GM21825 (cell line): ENCODE measurements around the gene SYTL5.

Experiments used
- ATAC-seq: cut with Tn5 transposase; IDR thresholded peaks from one replicate; pipeline ENCODE4 v1.9.1; 2021; ENCODE audit warnings: mild to moderate bottlenecking, moderate library complexity; ENCODE audit not compliant: unreplicated experiment

SYTL5 gene

GRCh38 chrX:38087594-38087993 is 81.2 kb downstream of the SYTL5 start:
- no peak for ATAC-seq

DNA sequence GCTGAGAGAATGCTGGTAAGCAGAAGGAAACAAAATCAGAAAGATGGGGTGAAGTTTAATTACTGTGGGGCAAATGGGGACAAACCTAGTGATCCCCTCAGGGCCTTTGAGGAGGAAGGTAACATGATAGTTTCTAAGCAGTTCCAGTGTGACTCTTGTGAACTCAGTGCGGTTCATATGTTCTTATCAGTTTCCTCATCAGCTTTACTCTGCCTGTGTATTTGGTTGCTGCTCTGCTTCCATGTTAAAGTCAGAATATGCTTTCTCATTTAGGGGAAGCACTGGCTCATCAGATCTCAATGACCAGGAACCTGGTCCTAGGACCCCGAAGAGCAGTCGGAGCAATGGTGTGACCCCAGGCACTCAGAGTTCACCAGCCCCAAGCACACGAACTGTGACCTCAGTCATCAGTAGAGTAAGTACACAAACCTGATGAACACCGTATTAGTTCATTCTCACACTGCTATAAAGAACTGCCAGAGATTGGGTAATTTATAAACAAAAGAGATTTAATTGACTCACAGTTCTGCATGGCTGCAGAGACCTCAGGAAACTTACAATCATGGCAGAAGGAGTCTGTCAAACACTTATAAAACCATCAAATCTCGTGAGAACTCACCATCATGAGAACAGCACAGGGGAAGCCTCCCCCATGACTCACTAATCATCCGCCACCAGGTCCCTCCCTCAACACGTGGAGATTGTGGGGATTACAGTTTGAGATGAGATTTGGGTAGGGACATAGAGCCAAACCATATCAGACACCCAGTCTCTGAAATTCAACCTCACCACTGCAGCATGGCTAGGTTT is 83.0 kb downstream of the SYTL5 start:
- ATAC-seq = no peak

DNA sequence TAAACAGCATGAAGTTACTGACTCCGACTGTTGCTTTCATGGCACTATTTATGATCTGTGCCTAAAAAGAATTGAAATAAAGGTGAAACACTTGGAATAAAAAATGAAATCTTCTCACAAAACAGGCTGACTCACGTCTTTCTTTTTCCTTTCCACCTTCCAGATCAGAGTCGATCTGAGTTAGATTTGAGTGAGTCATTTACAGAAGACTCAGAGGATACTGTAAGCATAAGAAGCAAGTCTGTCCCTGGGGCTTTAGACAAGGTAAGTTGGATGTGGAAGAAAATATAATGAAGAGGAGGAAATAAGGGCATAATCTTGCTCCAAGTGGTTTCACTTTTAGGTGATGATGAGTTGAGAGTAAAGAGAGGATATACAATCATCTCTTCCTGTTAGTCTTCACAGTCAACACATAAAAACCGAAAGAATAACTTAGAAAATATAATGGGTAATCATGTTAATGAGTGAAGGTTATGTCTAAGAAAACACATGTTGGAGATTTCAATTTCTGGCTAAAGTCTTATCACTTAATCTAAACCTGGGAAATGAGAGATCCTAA is 89.7 kb downstream of the SYTL5 start:
- no peak for ATAC-seq

- ATAC-seq = no peak
Observed at GRCh38 chrX:38099688-38100087, 93.3 kb downstream of the SYTL5 start.

- no peak for ATAC-seq
Observed at GRCh38 chrX:38102240-38102639, 95.9 kb downstream of the SYTL5 start.

DNA sequence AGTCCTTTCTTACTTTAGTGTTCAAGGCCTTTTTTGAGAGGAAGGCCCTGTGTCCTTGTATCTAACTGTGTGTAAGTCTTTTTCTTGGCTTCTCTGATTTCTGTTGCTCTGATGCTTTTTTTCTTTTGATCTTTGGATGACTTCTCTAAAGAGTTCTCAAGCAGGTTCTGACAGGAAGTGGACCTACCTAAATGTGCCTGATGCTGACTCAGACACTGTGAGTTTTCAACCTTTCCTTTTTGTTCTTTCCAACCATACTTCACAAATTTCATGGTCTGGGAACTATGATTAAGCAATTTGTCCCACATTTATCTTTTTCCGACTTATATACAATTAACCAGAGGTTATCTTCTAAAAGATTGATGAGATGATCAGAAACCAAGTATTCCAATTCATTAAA is 96.5 kb downstream of the SYTL5 start:
- ATAC-seq = no peak

GRCh38 chrX:38103857-38104812 is 97.8 kb downstream of the SYTL5 start:
- ATAC-seq = peak; percentile 85

DNA sequence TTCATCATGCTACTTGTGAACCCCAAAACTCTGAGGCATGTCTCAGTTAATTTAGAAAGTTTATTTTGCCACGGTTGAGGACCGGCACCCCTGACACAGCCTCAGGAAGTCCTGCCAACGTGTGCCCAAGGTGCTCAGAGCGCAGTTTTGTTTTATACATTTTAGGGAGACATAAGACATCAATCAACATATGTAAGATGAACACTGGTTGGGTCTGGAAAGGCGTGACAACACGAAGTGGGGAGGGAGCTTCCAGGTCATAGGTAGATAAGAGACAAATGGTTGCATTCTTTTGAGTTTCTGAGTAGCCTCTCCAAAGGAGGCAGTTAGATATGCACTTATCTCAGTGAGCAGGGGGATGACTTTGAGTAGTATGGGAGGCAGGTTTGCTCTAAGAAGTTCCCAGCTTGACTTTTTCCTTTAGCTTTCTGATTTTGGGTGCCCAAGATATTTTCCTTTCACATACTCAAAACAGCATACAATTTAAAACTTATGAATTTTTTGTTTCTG is 98.9 kb downstream of the SYTL5 start:
- ATAC-seq = no peak

- ATAC-seq = no peak
Observed at GRCh38 chrX:38106991-38107655, 100.8 kb downstream of the SYTL5 start.

GRCh38 chrX:38108364-38108763 is 102.0 kb downstream of the SYTL5 start:
- ATAC-seq = no peak

- no peak for ATAC-seq
Observed at GRCh38 chrX:38109042-38109898, 102.9 kb downstream of the SYTL5 start.

DNA sequence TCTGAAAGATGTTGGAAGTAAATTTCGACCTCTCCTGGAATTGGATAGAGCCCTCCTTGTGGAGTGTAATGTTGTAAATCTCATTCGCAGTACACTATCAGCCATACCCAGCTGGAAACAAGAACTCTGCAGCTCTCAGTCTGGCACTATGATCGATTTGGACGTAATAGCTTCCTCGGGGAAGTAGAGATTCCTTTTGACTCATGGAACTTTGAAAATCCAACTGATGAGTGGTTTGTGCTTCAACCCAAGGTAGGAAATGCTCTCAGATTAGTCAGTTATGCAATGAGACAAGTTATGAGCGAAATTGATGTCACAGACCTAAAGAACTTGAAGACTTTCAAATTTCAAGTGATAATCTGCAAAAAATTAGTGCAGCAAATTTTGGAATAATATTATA is 103.9 kb downstream of the SYTL5 start:
- no peak for ATAC-seq

GRCh38 chrX:38111196-38111595 is 104.8 kb downstream of the SYTL5 start:
- ATAC-seq = no peak

DNA sequence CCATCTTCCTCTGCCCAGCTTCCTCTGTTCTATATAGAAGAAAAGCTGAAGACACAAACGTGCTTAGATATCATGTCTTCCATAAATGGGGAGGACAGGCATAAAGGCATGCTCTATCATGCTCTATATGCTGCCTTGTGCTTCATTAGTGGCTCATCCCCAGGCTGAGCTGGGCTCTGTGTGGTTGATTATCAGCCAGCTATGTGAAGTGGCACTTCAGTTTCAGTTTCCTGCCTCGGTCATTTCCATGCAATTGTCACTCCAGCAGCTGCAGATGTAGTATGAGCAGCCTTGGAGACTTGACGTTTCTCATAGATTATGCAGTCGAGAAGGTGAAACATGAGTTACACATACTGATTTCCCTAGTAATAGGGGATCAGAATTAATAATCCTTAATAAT is 106.2 kb downstream of the SYTL5 start:
- peak; percentile 84 for ATAC-seq

GRCh38 chrX:38116706-38117105 is 110.4 kb downstream of the SYTL5 start:
- no peak for ATAC-seq

- no peak for ATAC-seq
Observed at GRCh38 chrX:38117485-38117884, 111.1 kb downstream of the SYTL5 start.

GRCh38 chrX:38124000-38124399 is 117.6 kb downstream of the SYTL5 start:
- ATAC-seq = no peak

- ATAC-seq = no peak
Observed at GRCh38 chrX:38126179-38126578, 119.8 kb downstream of the SYTL5 start.

DNA sequence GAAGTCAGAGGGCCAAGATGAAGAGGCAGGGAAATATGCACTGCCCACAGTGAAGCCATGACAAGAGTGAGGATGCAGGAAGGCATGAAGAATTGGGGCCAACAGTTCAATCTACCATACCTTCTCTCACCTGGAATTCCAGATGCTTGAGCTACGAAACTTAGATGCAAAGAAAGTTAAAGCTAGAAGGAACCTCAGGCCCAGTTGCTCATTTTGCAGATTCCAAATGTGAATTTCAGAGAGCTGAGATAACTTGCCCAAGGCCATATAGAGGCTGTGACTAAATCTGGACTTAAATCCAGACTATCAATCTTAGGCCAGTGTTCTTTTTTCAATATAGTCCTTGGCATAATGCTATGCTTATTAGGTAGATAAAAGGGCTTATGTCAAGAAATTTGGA is 121.6 kb downstream of the SYTL5 start:
- no peak for ATAC-seq

GRCh38 chrX:38129366-38129765 is 123.0 kb downstream of the SYTL5 start:
- ATAC-seq = no peak
